ENCODE data around the gene PAQR8. TPM values are rescaled to one million over a fixed set of nuclear protein-coding genes. Genes with fewer than 3 reads are reported as not detected.
A peak's percentile ranks its signal among the peaks of the same experiment; 100 is the strongest.

The PAQR8 gene
- total and polyA plus RNA-seq, 7 donors = 0.39 to 1.3 (median 0.68) TPM

DNA sequence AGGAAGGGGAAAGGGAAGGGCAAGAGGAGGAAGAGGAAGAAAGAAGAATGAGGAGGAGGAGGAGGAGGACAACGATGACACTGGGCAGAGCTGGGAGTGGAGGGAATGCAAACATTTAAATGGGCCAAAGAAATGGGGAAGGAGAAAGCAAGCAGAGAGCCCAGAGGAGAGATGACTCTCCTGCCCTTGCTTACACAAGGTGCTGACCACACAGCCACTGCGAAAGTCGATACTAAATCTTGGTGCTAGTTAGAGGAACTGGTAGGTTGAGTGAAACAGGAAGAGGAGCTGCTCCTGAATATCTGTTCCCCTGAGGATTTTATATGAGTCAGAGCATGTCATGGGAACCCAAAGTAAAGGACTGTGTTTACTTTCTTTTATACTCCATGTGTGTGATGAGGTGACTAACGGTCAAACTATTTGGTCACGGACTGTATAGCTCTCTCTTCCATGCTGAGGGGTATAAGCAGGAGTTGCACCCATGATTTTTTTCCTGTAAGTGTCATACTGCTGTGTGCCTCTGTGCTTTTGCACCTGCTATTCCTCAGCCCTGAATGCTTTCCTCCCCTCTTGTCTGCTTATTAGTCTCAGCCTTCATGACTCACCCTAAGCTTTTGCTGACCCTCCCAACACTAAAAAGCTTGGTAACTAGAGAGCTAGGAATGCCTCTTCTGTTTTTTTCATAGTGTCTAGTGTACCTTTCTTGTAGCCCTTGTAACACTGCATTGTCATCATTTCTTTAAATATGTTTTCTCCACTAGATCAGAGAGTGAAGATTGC lies 9.5 kb upstream of the PAQR8 start:
- Histone ChIP-seq H3K9me3 (no peaks in the 10 kb centered on the region), H3K4me3 (no peak overlapping the region), H3K36me3 (ENCODE audit: insufficient read depth in 1 of 2, low read depth in 1 of 2) (no peaks in the 10 kb centered on the region), H3K4me1 (no peaks in the 10 kb centered on the region), H3K27me3 (ENCODE audit: insufficient read depth in 3 of 3, low read length in 2 of 3) (peaks cover 0 to 2% (median 0%) of the 10 kb centered on the region in 3 donors), H3K27ac (no peak overlapping the region)
- no peak for TF ChIP-seq CTCF (IDR thresholded peaks at IDR 0.05)
- intact Hi-C loops (cut with DNase I) = no loop called here
- DNase-seq = no peak
- peak in 1 of 4 donors; percentile 48 for ATAC-seq
- WGBS, 3 donors = 35 to 42% (median 39%) methylated on average over 5 of the region's 5 CpGs

DNA sequence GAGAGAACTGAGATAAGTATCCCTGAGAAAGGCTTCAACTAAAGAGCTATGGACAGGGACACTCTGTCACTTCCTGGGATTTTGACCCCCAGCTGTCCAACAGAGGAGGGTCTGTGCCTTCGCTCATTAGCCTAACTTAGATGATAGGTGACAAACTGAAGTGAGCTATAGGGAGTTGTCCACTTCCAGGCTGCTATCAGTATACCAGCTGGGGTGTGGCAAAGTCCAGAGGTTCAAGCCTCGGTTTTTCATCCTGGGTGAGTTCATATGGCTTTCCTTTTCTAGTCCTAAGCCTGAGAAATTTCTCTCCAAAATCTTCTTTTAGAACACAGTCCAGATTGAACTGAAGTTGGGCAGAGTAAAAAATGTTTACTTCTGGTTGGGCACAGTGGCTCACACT lies 5.9 kb upstream of the PAQR8 start:
- Histone ChIP-seq H3K27me3 (ENCODE audit: insufficient read depth in 3 of 3, low read length in 2 of 3) (peaks cover 0 to 2% (median 0%) of the 10 kb centered on the region in 3 donors), H3K27ac (no peak overlapping the region), H3K9me3 (no peaks in the 10 kb centered on the region), H3K4me3 (no peak overlapping the region), H3K36me3 (ENCODE audit: insufficient read depth in 1 of 2, low read depth in 1 of 2) (no peaks in the 10 kb centered on the region), H3K4me1 (no peaks in the 10 kb centered on the region)
- TF ChIP-seq CTCF (IDR thresholded peaks at IDR 0.05) = no peak
- intact Hi-C loops (cut with DNase I) = no loop called here
- DNase-seq (no peak), ATAC-seq (no peak)
- 43 to 88% (median 68%) methylated on average over 2 of the region's 2 CpGs for WGBS, 3 donors

- Histone ChIP-seq H3K36me3 (ENCODE audit: insufficient read depth in 1 of 2, low read depth in 1 of 2) (no peaks in the 10 kb centered on the region), H3K27ac (no peak overlapping the region), H3K27me3 (ENCODE audit: insufficient read depth in 3 of 3, low read length in 2 of 3) (peaks cover 0 to 20% (median 12%) of the 10 kb centered on the region in 3 donors), H3K4me1 (no peaks in the 10 kb centered on the region), H3K9me3 (no peaks in the 10 kb centered on the region), H3K4me3 (no peak overlapping the region)
- ATAC-seq (no peak), DNase-seq (no peak)
- TF ChIP-seq CTCF (IDR thresholded peaks at IDR 0.05) = no peak
- WGBS, 3 donors = 90 to 96% (median 96%) methylated on average over 1 of the region's 1 CpG
- intact Hi-C loops (cut with DNase I) = no loop called here
Measured at GRCh38 chr6:52359403-52359802, 2.5 kb upstream of the PAQR8 start.

GRCh38 chr6:52360028-52360427 lies 1.9 kb upstream of the PAQR8 start:
- ATAC-seq (no peak), DNase-seq (no peak)
- 88 to 91% (median 89%) methylated on average over 3 of the region's 3 CpGs for WGBS, 3 donors
- Histone ChIP-seq H3K4me3 (no peak overlapping the region), H3K9me3 (no peaks in the 10 kb centered on the region), H3K27me3 (ENCODE audit: insufficient read depth in 3 of 3, low read length in 2 of 3) (peaks cover 0 to 20% (median 11%) of the 10 kb centered on the region in 3 donors), H3K27ac (no peak overlapping the region), H3K4me1 (no peaks in the 10 kb centered on the region), H3K36me3 (ENCODE audit: insufficient read depth in 1 of 2, low read depth in 1 of 2) (no peaks in the 10 kb centered on the region)
- intact Hi-C loops (cut with DNase I) = no loop called here
- TF ChIP-seq CTCF (IDR thresholded peaks at IDR 0.05) = no peak
